Suprapubic skin (tissue), 4 donors: ENCODE measurements around the gene PSMD12. TPM values are rescaled to one million over a fixed set of nuclear protein-coding genes. Genes with fewer than 3 reads are reported as not detected.

Source experiments
- DNase-seq, 2 donors: peaks; one replicate each; pipeline ENCODE4 v3.0.0-alpha.2; 2019; ENCODE audit warnings: low spot score in 2 of 2
- H3K27ac ChIP-seq: fragments of 200-600 bp; sonication (generic); one replicate; pipeline ENCODE4 v1.5.1; 2019
- H3K27me3 ChIP-seq: fragments of 200-600 bp; sonication (generic); one replicate; pipeline ENCODE4 v1.5.1; 2019
- H3K36me3 ChIP-seq: fragments of 200-600 bp; sonication (generic); one replicate; pipeline ENCODE4 v1.5.1; 2019
- H3K4me1 ChIP-seq: fragments of 200-600 bp; sonication (generic); one replicate; pipeline ENCODE4 v1.5.1; 2019
- H3K4me3 ChIP-seq: fragments of 200-600 bp; sonication (generic); one replicate; pipeline ENCODE4 v1.5.1; 2019; ENCODE audit warnings: mild to moderate bottlenecking
- H3K9me3 ChIP-seq: fragments of 200-600 bp; sonication (generic); one replicate; pipeline ENCODE4 v1.5.1; 2019
- CTCF ChIP-seq, 2 donors: fragments of 200-600 bp in 1 of 2; fragments of 450-650 bp in 1 of 2; sonication (generic) in 1 of 2; IDR thresholded peaks; one replicate each; pipeline ENCODE4 v1.5.1; 2016 to 2019; ENCODE audit warnings: antibody characterized with exemption in 2 of 2, mild to moderate bottlenecking in 1 of 2, moderate library complexity in 1 of 2
- EP300 ChIP-seq: sonication (generic); formaldehyde crosslinking; IDR thresholded peaks from one replicate; pipeline ENCODE4 v1.6.1; 2017; ENCODE audit warnings: antibody characterized with exemption
- POLR2A ChIP-seq, 2 donors: fragments of 450-650 bp; IDR thresholded peaks; one replicate each; pipeline ENCODE4 v1.6.1; 2017; ENCODE audit warnings: antibody characterized with exemption in 2 of 2, mild to moderate bottlenecking in 2 of 2, moderate library complexity in 2 of 2
- POLR2AphosphoS5 ChIP-seq, 3 donors: sonication (generic); formaldehyde crosslinking; IDR thresholded peaks; one replicate each; pipeline ENCODE4 v1.6.1; 2017; ENCODE audit warnings: antibody characterized with exemption in 3 of 3
- WGBS: methylation state at CpG from one replicate; pipeline ENCODE4 v1.1.5; 2018; 5-methylcytosine and 5-hydroxymethylcytosine counted together
- total RNA-seq, 4 donors: library from RNA; depleted of rRNA; stranded (reverse); fragments of >200 nt; gene quantifications; one replicate each; pipeline ENCODE4 v1.1.0, GENCODE V29; 2016

Gene PSMD12
- total RNA-seq, 4 donors from 2014 or later = 25.0 to 31.4 (median 27.8) TPM

DNA sequence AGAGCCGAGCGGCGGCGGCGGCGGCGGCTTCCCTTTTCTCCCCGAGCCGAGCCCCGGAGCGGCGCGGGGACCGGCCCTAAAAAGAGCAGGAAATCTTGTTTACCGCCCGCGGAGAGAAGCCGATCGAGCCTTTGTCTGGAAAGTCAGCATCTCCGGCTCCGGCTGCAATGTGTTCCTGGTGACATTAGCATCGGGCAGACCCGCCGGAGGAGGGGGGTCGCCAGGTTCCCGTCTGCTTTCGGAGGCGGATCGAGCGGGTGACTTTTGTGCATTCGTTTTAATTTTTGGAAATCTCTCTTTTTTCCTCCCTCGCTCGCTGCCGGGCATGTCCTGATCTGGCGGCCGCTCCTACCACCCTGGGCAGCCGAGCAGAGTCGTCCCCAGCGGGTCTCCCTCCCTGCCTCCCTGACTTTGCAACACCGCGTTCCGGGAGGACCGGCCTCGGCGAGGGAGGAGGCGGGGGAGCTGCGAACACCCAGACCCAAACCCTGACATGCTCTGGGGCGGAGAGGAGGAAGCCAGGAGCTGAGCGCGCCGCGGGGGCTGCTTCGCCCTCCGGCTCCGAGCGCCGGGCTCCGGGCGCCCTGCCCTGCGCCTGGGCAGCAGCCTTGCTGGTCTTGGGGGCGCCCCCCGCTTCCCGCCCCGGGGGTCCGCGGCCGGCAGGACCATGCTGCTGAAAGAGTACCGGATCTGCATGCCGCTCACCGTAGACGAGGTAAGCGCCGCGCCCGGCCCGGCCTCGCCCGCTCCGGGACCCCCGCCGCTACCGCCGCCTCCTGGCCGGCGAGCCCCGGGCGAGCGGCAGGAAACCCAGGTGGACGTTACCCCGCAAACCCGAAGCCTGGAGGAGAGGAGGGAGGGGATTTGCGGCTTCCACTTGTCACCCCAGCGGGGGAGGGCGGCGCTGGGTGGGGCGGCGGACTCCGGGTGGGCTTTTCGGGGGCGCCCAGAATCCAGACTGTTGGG, 11.4 kb upstream of the PSMD12 start:
- Histone ChIP-seq H3K4me1 (peaks cover 27% of the 10 kb centered on the region), H3K36me3 (no peaks in the 10 kb centered on the region), H3K27me3 (no peaks in the 10 kb centered on the region), H3K4me3 (peak overlapping the region; percentile 92), H3K27ac (peak overlapping the region; percentile 89), H3K9me3 (no peaks in the 10 kb centered on the region)
- TF ChIP-seq EP300 (no peak), POLR2A (IDR thresholded peaks at IDR 0.05) (no peak), CTCF (IDR thresholded peaks at IDR 0.05) (no peak), POLR2AphosphoS5 (IDR thresholded peaks at IDR 0.05) (no peak)
- under 1% methylated on average over 47 of the region's 100 CpGs for WGBS
- peak; percentile 76 to 86 for DNase-seq

DNA sequence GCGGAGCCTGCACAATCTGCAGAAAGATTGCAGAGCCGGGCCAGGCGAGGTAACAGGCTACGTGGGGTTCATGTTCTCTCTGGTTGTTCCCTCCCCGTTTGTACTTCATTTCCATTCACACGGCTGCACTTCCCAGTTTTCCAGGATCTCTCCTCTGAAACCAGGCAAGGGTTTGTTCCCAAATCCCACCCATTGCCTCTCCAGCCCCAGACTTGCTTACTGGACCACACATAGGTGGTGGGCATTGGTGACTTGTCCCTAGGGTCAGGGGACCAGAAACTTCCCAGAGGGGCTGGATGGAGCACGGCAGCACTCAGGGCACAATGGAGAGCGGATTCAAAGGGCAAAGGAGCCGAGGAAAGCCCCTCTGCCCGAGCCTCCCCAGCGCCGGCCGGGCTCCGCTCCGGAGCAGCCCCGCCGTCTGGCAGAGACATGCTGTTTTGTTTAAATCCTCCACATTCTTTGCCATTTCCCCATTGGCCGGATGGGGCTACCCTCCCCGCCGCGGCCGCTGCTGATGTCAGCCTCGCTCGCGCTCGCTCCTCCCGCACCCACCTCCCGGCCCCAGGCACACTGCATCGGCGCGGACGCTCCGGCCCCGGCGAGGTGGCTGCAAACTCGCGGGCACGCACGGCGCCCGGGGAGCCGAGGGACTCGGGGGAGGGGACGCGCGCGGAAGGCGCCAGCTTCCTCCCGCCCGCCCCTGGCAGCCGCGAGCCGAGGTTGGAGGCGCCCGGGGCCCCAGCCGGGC, 10.5 kb upstream of the PSMD12 start, which contains the start of gene PITPNC1:
Gene PITPNC1, plus strand, starts transcription at position 545 of the 751 bp plus-strand sequence.
- peak within 1 kb of the TSS; percentile 89 for H3K27ac ChIP-seq
- no peaks in the 10 kb centered on the region for H3K9me3 ChIP-seq
- H3K36me3 ChIP-seq = no peaks in the 10 kb centered on the region
- WGBS = under 1% methylated on average over 26 of the region's 56 CpGs
- DNase-seq = peak; percentile 91 to 92
- peaks cover 27% of the 10 kb centered on the region for H3K4me1 ChIP-seq
- TF ChIP-seq POLR2AphosphoS5 (IDR thresholded peaks at IDR 0.05) = peak in 1 of 3 donors; percentile 22
- TF ChIP-seq EP300 = no peak
- TF ChIP-seq POLR2A (IDR thresholded peaks at IDR 0.05) = peak in 1 of 2 donors; percentile 63
- peak within 1 kb of the TSS; percentile 92 for H3K4me3 ChIP-seq
- no peaks in the 10 kb centered on the region for H3K27me3 ChIP-seq

DNA sequence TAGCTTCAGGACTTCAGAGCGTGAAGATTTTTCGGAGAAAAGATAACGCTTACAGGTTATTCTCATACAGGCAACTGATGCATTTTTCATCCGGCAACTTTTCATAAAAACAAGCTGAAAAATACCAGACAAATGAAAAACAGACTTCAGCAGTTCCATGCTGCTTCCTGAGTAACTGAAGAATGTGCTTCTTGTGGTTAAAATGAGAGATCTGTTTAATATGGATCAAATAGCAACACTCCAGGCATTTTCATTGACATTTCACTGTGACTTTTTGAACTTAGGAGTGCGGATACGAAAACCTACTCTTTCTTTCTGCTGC, 10.0 kb upstream of the PSMD12 start:
- H3K27ac ChIP-seq = peak overlapping the region; percentile 89
- no peak for TF ChIP-seq POLR2AphosphoS5 (IDR thresholded peaks at IDR 0.05)
- TF ChIP-seq EP300 = no peak
- TF ChIP-seq CTCF (IDR thresholded peaks at IDR 0.05) = no peak
- no peak for TF ChIP-seq POLR2A (IDR thresholded peaks at IDR 0.05)
- H3K36me3 ChIP-seq = no peaks in the 10 kb centered on the region
- 36% methylated on average over 6 of the region's 6 CpGs for WGBS
- H3K27me3 ChIP-seq = no peaks in the 10 kb centered on the region
- peak overlapping the region; percentile 92 for H3K4me3 ChIP-seq
- no peaks in the 10 kb centered on the region for H3K9me3 ChIP-seq
- DNase-seq = no peak
- H3K4me1 ChIP-seq = peaks cover 27% of the 10 kb centered on the region

GRCh38 chr17:67375716-67376115, 9.3 kb upstream of the PSMD12 start:
- Histone ChIP-seq H3K36me3 (no peaks in the 10 kb centered on the region), H3K4me1 (peaks cover 27% of the 10 kb centered on the region), H3K9me3 (no peaks in the 10 kb centered on the region), H3K27me3 (no peaks in the 10 kb centered on the region), H3K27ac (no peak overlapping the region), H3K4me3 (no peak overlapping the region)
- WGBS = 72% methylated on average over 6 of the region's 6 CpGs
- TF ChIP-seq POLR2AphosphoS5 (IDR thresholded peaks at IDR 0.05) (no peak), POLR2A (IDR thresholded peaks at IDR 0.05) (no peak), EP300 (no peak), CTCF (IDR thresholded peaks at IDR 0.05) (no peak)
- no peak for DNase-seq

GRCh38 chr17:67375054-67375427, 8.7 kb upstream of the PSMD12 start:
- H3K36me3 ChIP-seq = no peaks in the 10 kb centered on the region
- 79% methylated on average over 5 of the region's 5 CpGs for WGBS
- no peak overlapping the region for H3K27ac ChIP-seq
- H3K4me1 ChIP-seq = peaks cover 27% of the 10 kb centered on the region
- no peaks in the 10 kb centered on the region for H3K27me3 ChIP-seq
- no peak overlapping the region for H3K4me3 ChIP-seq
- no peaks in the 10 kb centered on the region for H3K9me3 ChIP-seq
- no peak for TF ChIP-seq CTCF (IDR thresholded peaks at IDR 0.05)
- TF ChIP-seq POLR2A (IDR thresholded peaks at IDR 0.05) = no peak
- TF ChIP-seq POLR2AphosphoS5 (IDR thresholded peaks at IDR 0.05) = no peak
- no peak for TF ChIP-seq EP300
- no peak for DNase-seq
